ENCODE data around the gene PGAP3.

- TF ChIP-seq CTCF (IDR thresholded peaks at IDR 0.05): no peak
- TF ChIP-seq ZFX (IDR thresholded peaks at IDR 0.05; ENCODE audit: borderline replicate concordance): no peak
These were observed 39.7 kb upstream of the PGAP3 start for GRCh38 chr17:39727556-39727955.

Measured in 22Rv1 (cell line).